ENCODE results near the gene BTBD9. TPM values are rescaled to one million over a fixed set of nuclear protein-coding genes. Genes with fewer than 3 reads are reported as not detected.

The BTBD9 gene
- total and polyA plus RNA-seq, 2 of the 13 experiments (the other 11 are each of a cell fraction or from before 2014, with no cell fraction given): 1.2 to 3.0 TPM

- H3K27ac ChIP-seq (ENCODE audit: extremely low read length, insufficient read depth, low read length): no peak overlapping the region
- FAIRE-seq (no peak), DNase-seq (ENCODE audit: low spot score) (no peak), ATAC-seq (no peak)
- ChIA-PET POLR2A (no interaction called here), CTCF (ENCODE audit: low intra/inter-chr PET ratio, low total read pairs) (no interaction called here)
- H3K79me2 ChIP-seq (ENCODE audit: insufficient read depth, low read length): no peaks in the 10 kb centered on the region
- no peak overlapping the region for H3K4me2 ChIP-seq (ENCODE audit: low read depth, low read length)
- H3K9ac ChIP-seq (ENCODE audit: insufficient read depth, low read depth, low read length): no peak overlapping the region
- no peaks in the 10 kb centered on the region for H3K9me3 ChIP-seq (ENCODE audit: low read length)
- intact Hi-C loops (cut with micrococcal nuclease; ENCODE audit: unreplicated experiment): no loop called here
- no peak overlapping the region for H2AFZ ChIP-seq (ENCODE audit: low read length)
- H3K4me1 ChIP-seq (ENCODE audit: insufficient read depth, low read length): peaks cover 21% of the 10 kb centered on the region
- no peak overlapping the region for H3K4me3 ChIP-seq (replicated peaks in 1 of 3; ENCODE audit: insufficient read depth in 1 of 3, low read depth in 2 of 3, low read length in 3 of 3)
- no peaks in the 10 kb centered on the region for H3K27me3 ChIP-seq (ENCODE audit: control insufficient read depth in 1 of 2, insufficient read depth in 2 of 2, low read length in 2 of 2)
- peaks cover 3% of the 10 kb centered on the region; the same call in 1 of the 2 replicates for H4K20me1 ChIP-seq (ENCODE audit: insufficient read depth, low read length)
- WGBS (ENCODE audit: low lambda C conversion rate): 95% methylated on average over 8 of the region's 8 CpGs
- in situ Hi-C loops (cut with HindIII; ENCODE audit: extremely low pct_ligation_motif_present, low pct_unique_long_range_greater_than_20kb): no loop called here
- no TSS peak for BruUV-seq (replicated peaks)
- peaks cover 6 to 28% of the 10 kb centered on the region in 2 experiments; a peak in 3 of 5 replicates for H3K36me3 ChIP-seq (replicated peaks in 1 of 2; ENCODE audit: control insufficient read depth in 1 of 2, insufficient read depth in 2 of 2, low read length in 2 of 2)
- TF ChIP-seq ZNF670 (CRISPR knock-in tag; IDR thresholded peaks at IDR 0.05; ENCODE audit: borderline replicate concordance): no peak
- no peak for TF ChIP-seq FOSL1 (CRISPR knock-in tag; IDR thresholded peaks at IDR 0.05; ENCODE audit: borderline replicate concordance)
- TF ChIP-seq E2F2 (CRISPR knock-in tag; IDR thresholded peaks at IDR 0.05; ENCODE audit: borderline replicate concordance): no peak
- TF ChIP-seq TFDP1 (CRISPR knock-in tag; IDR thresholded peaks at IDR 0.05; ENCODE audit: borderline replicate concordance): no peak
- no peak for TF ChIP-seq HOXA7 (CRISPR knock-in tag; IDR thresholded peaks at IDR 0.05)
- TF ChIP-seq ATRX (CRISPR knock-in tag; IDR thresholded peaks at IDR 0.05; ENCODE audit: borderline replicate concordance): no peak
- no peak for TF ChIP-seq SKI (IDR thresholded peaks at IDR 0.05; ENCODE audit: partially characterized antibody)
- no peak for TF ChIP-seq GMEB1 (CRISPR knock-in tag; IDR thresholded peaks at IDR 0.05; ENCODE audit: borderline replicate concordance)
- TF ChIP-seq ZNF746 (CRISPR knock-in tag; IDR thresholded peaks at IDR 0.05): no peak
- TF ChIP-seq GTF2F1 (IDR thresholded peaks at IDR 0.05; ENCODE audit: low read length): no peak
- no peak for TF ChIP-seq FOXJ3 (CRISPR knock-in tag; IDR thresholded peaks at IDR 0.05; ENCODE audit: borderline replicate concordance)
- TF ChIP-seq NKX3-1 (CRISPR knock-in tag; IDR thresholded peaks at IDR 0.05): no peak
- TF ChIP-seq MZF1 (CRISPR knock-in tag; IDR thresholded peaks at IDR 0.05; ENCODE audit: borderline replicate concordance): no peak
- no peak for TF ChIP-seq HNRNPH1 (optimal IDR thresholded peaks at IDR 0.05; ENCODE audit: low read depth, low read length)
- no peak for TF ChIP-seq ZBTB37 (CRISPR knock-in tag; IDR thresholded peaks at IDR 0.05)
Measured at GRCh38 chr6:38143191-38144150, 496.3 kb downstream of the BTBD9 start.
